AG09319 (cell line): ENCODE measurements around the gene FCGR2B.

ENCODE experiments used
- DNase-seq: peaks from one replicate; pipeline ENCODE4 v3.0.0-alpha.2; 2010; ENCODE audit warnings: low read depth; ENCODE audit errors: extremely low read depth
- CTCF ChIP-seq: IDR thresholded peaks from 2 replicates; pipeline ENCODE4 v1.5.1; 2011; ENCODE audit warnings: low read depth, mild to moderate bottlenecking, inconsistent platforms, low read length, moderate library complexity

Gene FCGR2B

GRCh38 chr1:161702250-161702649 is 39.3 kb downstream of the FCGR2B start:
- no peak for DNase-seq
- TF ChIP-seq CTCF = no peak

- no peak for TF ChIP-seq CTCF
- no peak for DNase-seq
Measured at GRCh38 chr1:161705537-161705936, 42.6 kb downstream of the FCGR2B start.

- no peak for TF ChIP-seq CTCF
- peak; percentile 46 for DNase-seq
Measured at GRCh38 chr1:161706113-161706481, 43.2 kb downstream of the FCGR2B start.

GRCh38 chr1:161706482-161707347 is 43.8 kb downstream of the FCGR2B start, which contains the start of gene FCRLA:
Gene FCRLA (plus strand): TSS chr1:161707229. CDS start chr1:161707265, 36 bp downstream.
- peak; percentile 76 for DNase-seq
- TF ChIP-seq CTCF = no peak

- TF ChIP-seq CTCF = no peak
- no peak for DNase-seq
Measured at GRCh38 chr1:161707503-161707902, 44.6 kb downstream of the FCGR2B start.

- no peak for TF ChIP-seq CTCF
Measured at GRCh38 chr1:161709373-161709772, 46.4 kb downstream of the FCGR2B start.

GRCh38 chr1:161710560-161710959 is 47.6 kb downstream of the FCGR2B start:
- no peak for DNase-seq
- TF ChIP-seq CTCF = no peak

More at GRCh38 chr1:161709373-161709772, 46.4 kb downstream of the FCGR2B start:
- no peak for DNase-seq
